Activated T-cell treated with anti-CD3 and anti-CD28 coated beads, Interleukin-2, amount 50 U/mL, for 24 hours (primary cell): ENCODE measurements around the gene NAA80.
A peak's percentile ranks its signal among the peaks of the same experiment; 100 is the strongest.
"Not testable (repeated sequence)": the region's sequence is repeated elsewhere in the genome, so short reads cannot be mapped to it uniquely, and the experiment has no call there.

Experiments
- DNase-seq: peaks from one replicate; pipeline ENCODE4 v3.0.0-alpha.2; 2020
- H3K27ac Mint-ChIP-seq: 2 replicates; pipeline ENCODE4 v1.8.0; 2020; ENCODE audit warnings: mild to moderate bottlenecking, mixed read lengths
- H3K27me3 Mint-ChIP-seq: 2 replicates; pipeline ENCODE4 v1.8.0; 2020; ENCODE audit warnings: mixed read lengths
- H3K36me3 Mint-ChIP-seq: 2 replicates; pipeline ENCODE4 v1.8.0; 2020; ENCODE audit warnings: low read depth, mixed read lengths
- H3K4me1 Mint-ChIP-seq: 2 replicates; pipeline ENCODE4 v1.8.0; 2020; ENCODE audit warnings: low read depth, mixed read lengths
- H3K4me3 Mint-ChIP-seq: 2 replicates; pipeline ENCODE4 v1.8.0; 2020; ENCODE audit warnings: mild to moderate bottlenecking, moderate library complexity, mixed read lengths
- H3K9me3 Mint-ChIP-seq: 2 replicates; pipeline ENCODE4 v1.8.0; 2020; ENCODE audit warnings: mixed read lengths

Gene NAA80

GRCh38 chr3:50293079-50293801, 6.0 kb downstream of the NAA80 start:
- H3K4me1 Mint-ChIP-seq, result peaks cover 36% of the 10 kb centered on the region
- H3K36me3 Mint-ChIP-seq, result peaks cover 56% of the 10 kb centered on the region
- peak overlapping the region; percentile 95 for H3K27ac Mint-ChIP-seq
- no peaks in the 10 kb centered on the region for H3K27me3 Mint-ChIP-seq
- H3K9me3 Mint-ChIP-seq, result no peaks in the 10 kb centered on the region
- peak overlapping the region; percentile 95 for H3K4me3 Mint-ChIP-seq
- DNase-seq, result no peak

- H3K27ac Mint-ChIP-seq, result peak within 1 kb of the TSS; percentile 95
- no peaks in the 10 kb centered on the region for H3K27me3 Mint-ChIP-seq
- DNase-seq, result peak; percentile 94
- peak within 1 kb of the TSS; percentile 95 for H3K4me3 Mint-ChIP-seq
- H3K9me3 Mint-ChIP-seq, result no peaks in the 10 kb centered on the region
- peaks cover 28% of the 10 kb centered on the region for H3K4me1 Mint-ChIP-seq
- peaks cover 63% of the 10 kb centered on the region for H3K36me3 Mint-ChIP-seq
These were observed 6.8 kb downstream of the NAA80 start, which contains the start of gene IFRD2 for GRCh38 chr3:50292159-50293078. Gene IFRD2 (minus strand): TSS chr3:50292429. CDS start chr3:50292274, 155 bp downstream.

GRCh38 chr3:50290161-50290641, 9.0 kb downstream of the NAA80 start:
- Mint-ChIP-seq H3K9me3 (no peaks in the 10 kb centered on the region), H3K4me3 (peak overlapping the region; percentile 95), H3K36me3 (peaks cover 71% of the 10 kb centered on the region), H3K27me3 (no peaks in the 10 kb centered on the region), H3K27ac (peak overlapping the region; percentile 95), H3K4me1 (peaks cover 28% of the 10 kb centered on the region)
- no peak for DNase-seq

GRCh38 chr3:50289130-50289529, 10.1 kb downstream of the NAA80 start:
- Mint-ChIP-seq H3K4me1 (peaks cover 28% of the 10 kb centered on the region), H3K4me3 (peak overlapping the region; percentile 95), H3K27ac (peak overlapping the region; percentile 44), H3K36me3 (peaks cover 75% of the 10 kb centered on the region), H3K27me3 (no peaks in the 10 kb centered on the region), H3K9me3 (no peaks in the 10 kb centered on the region)
- DNase-seq, result no peak

- no peaks in the 10 kb centered on the region for H3K9me3 Mint-ChIP-seq
- peak overlapping the region; percentile 44 for H3K27ac Mint-ChIP-seq
- H3K4me1 Mint-ChIP-seq, result peaks cover 28% of the 10 kb centered on the region
- H3K36me3 Mint-ChIP-seq, result peaks cover 77% of the 10 kb centered on the region
- H3K4me3 Mint-ChIP-seq, result no peak overlapping the region
- DNase-seq, result no peak
- H3K27me3 Mint-ChIP-seq, result no peaks in the 10 kb centered on the region
These were observed 10.7 kb downstream of the NAA80 start for GRCh38 chr3:50288387-50289007.

GRCh38 chr3:50287262-50287661, 11.9 kb downstream of the NAA80 start:
- Mint-ChIP-seq H3K9me3 (no peaks in the 10 kb centered on the region), H3K4me1 (peaks cover 19% of the 10 kb centered on the region), H3K4me3 (no peak overlapping the region), H3K36me3 (peaks cover 74% of the 10 kb centered on the region), H3K27ac (peak overlapping the region; percentile 26), H3K27me3 (no peaks in the 10 kb centered on the region)
- DNase-seq, result no peak

GRCh38 chr3:50286322-50287227, 12.6 kb downstream of the NAA80 start:
- DNase-seq, result no peak
- H3K36me3 Mint-ChIP-seq, result peaks cover 70% of the 10 kb centered on the region
- no peak overlapping the region for H3K4me3 Mint-ChIP-seq
- no peaks in the 10 kb centered on the region for H3K27me3 Mint-ChIP-seq
- H3K4me1 Mint-ChIP-seq, result peaks cover 19% of the 10 kb centered on the region
- H3K9me3 Mint-ChIP-seq, result no peaks in the 10 kb centered on the region
- H3K27ac Mint-ChIP-seq, result no peak overlapping the region

GRCh38 chr3:50284121-50284520, 15.1 kb downstream of the NAA80 start:
- not testable (repeated sequence) for H3K27ac Mint-ChIP-seq, H3K4me1 Mint-ChIP-seq, DNase-seq, H3K4me3 Mint-ChIP-seq, H3K9me3 Mint-ChIP-seq, H3K27me3 Mint-ChIP-seq
- H3K36me3 Mint-ChIP-seq, result peaks cover 45% of the 10 kb centered on the region

GRCh38 chr3:50279255-50280016, 19.8 kb downstream of the NAA80 start:
- Mint-ChIP-seq H3K4me3 (no peak overlapping the region), H3K27ac (no peak overlapping the region), H3K36me3 (peaks cover 4% of the 10 kb centered on the region), H3K27me3 (peaks cover 39% of the 10 kb centered on the region), H3K4me1 (peaks cover 14% of the 10 kb centered on the region), H3K9me3 (no peaks in the 10 kb centered on the region)
- no peak for DNase-seq

- Mint-ChIP-seq H3K9me3 (no peaks in the 10 kb centered on the region), H3K27me3 (peaks cover 45% of the 10 kb centered on the region), H3K27ac (no peak within 1 kb of the TSS), H3K36me3 (peaks cover 2% of the 10 kb centered on the region), H3K4me3 (no peak within 1 kb of the TSS), H3K4me1 (peaks cover 19% of the 10 kb centered on the region)
- DNase-seq, result no peak
These were observed 20.4 kb downstream of the NAA80 start, which contains the start of gene LSMEM2 for GRCh38 chr3:50278880-50279224. Gene LSMEM2 (plus strand): TSS chr3:50279087. CDS start chr3:50279114, 27 bp downstream.

GRCh38 chr3:50278123-50278879, 20.9 kb downstream of the NAA80 start:
- no peaks in the 10 kb centered on the region for H3K36me3 Mint-ChIP-seq
- H3K9me3 Mint-ChIP-seq, result no peaks in the 10 kb centered on the region
- DNase-seq, result no peak
- H3K4me3 Mint-ChIP-seq, result no peak overlapping the region
- H3K27ac Mint-ChIP-seq, result no peak overlapping the region
- H3K27me3 Mint-ChIP-seq, result peaks cover 48% of the 10 kb centered on the region
- peaks cover 20% of the 10 kb centered on the region for H3K4me1 Mint-ChIP-seq

GRCh38 chr3:50276762-50277101, 22.5 kb downstream of the NAA80 start:
- no peak overlapping the region for H3K27ac Mint-ChIP-seq
- no peaks in the 10 kb centered on the region for H3K9me3 Mint-ChIP-seq
- peaks cover 28% of the 10 kb centered on the region for H3K4me1 Mint-ChIP-seq
- no peak for DNase-seq
- no peak overlapping the region for H3K4me3 Mint-ChIP-seq
- H3K27me3 Mint-ChIP-seq, result peaks cover 53% of the 10 kb centered on the region
- no peaks in the 10 kb centered on the region for H3K36me3 Mint-ChIP-seq
